A673 (cell line): Measurements from ENCODE around the gene DMD.

ENCODE experiments used
- EZH2 ChIP-seq: fragments of 200-600 bp; sonication (generic); IDR thresholded peaks from 2 replicates; pipeline ENCODE4 v1.6.1; 2017; ENCODE audit warnings: borderline replicate concordance, low read depth, mild to moderate bottlenecking, mixed read lengths, antibody characterized with exemption, low read length; ENCODE audit not compliant: poor library complexity, severe bottlenecking
- TF ChIP-seq, protein P1 (sequence below): fragments of 300-800, 200-600 bp; sonication (generic); conservative IDR thresholded peaks from 2 replicates; pipeline ENCODE4 v1.5.1; 2017; ENCODE audit warnings: low read depth, mild to moderate bottlenecking, antibody characterized with exemption, low read length, moderate library complexity, mixed read lengths

DNA sequence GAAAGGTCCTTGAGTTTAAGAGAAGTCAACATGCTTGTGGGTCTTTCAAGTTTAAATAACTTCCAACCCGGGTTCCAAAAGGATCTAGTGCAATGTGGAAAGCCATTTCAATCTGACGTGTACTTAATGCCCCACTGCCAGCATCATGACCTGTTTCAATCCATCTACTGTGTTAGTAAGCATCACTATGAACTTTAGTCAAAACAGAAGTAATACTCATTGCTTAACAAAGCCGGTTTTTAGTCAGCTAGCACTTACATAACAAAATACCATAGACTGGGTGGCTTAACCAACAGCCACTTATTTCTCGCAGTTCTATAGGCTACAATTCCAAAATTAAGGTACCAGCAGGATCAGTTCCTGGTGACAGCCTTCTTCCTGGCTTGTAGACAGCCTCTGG is 677.5 kb downstream of the DMD start:
- no peak for TF ChIP-seq EZH2
- TF ChIP-seq, protein P1, sequence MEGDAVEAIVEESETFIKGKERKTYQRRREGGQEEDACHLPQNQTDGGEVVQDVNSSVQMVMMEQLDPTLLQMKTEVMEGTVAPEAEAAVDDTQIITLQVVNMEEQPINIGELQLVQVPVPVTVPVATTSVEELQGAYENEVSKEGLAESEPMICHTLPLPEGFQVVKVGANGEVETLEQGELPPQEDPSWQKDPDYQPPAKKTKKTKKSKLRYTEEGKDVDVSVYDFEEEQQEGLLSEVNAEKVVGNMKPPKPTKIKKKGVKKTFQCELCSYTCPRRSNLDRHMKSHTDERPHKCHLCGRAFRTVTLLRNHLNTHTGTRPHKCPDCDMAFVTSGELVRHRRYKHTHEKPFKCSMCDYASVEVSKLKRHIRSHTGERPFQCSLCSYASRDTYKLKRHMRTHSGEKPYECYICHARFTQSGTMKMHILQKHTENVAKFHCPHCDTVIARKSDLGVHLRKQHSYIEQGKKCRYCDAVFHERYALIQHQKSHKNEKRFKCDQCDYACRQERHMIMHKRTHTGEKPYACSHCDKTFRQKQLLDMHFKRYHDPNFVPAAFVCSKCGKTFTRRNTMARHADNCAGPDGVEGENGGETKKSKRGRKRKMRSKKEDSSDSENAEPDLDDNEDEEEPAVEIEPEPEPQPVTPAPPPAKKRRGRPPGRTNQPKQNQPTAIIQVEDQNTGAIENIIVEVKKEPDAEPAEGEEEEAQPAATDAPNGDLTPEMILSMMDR, result no peak
